Superior temporal gyrus (tissue), 1 donor: ENCODE measurements around the gene NIPAL3.

Experiments
- DNase-seq: peaks from one replicate; pipeline ENCODE4 v3.0.0-alpha.2; 2016; ENCODE audit errors: extremely low spot score

NIPAL3 gene

DNA sequence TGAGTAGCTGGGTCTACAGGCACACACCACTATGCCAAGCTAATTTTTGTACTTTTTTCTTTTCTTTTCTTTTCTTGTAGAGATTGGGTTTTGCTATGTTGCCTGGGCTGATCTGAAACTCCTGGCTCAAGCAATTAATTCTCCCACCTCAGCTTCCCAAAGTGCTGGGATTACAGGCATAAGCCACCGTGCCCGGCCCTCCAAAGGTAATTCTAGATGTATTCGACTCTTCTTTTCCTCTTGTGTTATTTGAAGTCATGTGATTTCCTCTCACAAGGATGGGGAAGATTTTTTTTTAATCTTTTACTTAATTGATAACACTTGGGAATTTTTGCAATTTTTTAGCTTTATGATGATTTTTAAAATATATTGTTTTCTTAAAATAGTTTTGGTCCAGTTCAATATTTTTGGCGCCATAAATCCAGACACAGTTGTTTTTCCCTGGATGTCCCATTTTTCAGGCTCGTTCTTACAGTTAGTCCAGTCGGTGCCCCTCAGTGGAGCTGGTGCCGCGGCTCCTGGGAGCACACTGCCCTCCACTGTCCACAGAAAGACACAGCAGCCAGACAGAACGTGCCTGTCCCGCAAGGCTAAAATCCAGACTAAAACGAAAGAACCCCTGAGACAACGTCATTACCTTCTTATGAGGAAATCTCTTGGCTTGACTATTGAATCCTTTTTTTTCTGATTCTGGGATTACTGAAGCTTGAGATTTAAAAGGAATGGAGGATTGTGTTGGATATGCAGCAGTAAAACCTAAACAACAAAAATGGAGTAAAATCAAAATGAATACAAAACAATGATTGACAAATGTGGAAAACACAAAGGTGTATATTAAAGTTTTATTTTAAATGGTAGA is 24.4 kb upstream of the NIPAL3 start:
- peak; percentile 91 for DNase-seq

DNA sequence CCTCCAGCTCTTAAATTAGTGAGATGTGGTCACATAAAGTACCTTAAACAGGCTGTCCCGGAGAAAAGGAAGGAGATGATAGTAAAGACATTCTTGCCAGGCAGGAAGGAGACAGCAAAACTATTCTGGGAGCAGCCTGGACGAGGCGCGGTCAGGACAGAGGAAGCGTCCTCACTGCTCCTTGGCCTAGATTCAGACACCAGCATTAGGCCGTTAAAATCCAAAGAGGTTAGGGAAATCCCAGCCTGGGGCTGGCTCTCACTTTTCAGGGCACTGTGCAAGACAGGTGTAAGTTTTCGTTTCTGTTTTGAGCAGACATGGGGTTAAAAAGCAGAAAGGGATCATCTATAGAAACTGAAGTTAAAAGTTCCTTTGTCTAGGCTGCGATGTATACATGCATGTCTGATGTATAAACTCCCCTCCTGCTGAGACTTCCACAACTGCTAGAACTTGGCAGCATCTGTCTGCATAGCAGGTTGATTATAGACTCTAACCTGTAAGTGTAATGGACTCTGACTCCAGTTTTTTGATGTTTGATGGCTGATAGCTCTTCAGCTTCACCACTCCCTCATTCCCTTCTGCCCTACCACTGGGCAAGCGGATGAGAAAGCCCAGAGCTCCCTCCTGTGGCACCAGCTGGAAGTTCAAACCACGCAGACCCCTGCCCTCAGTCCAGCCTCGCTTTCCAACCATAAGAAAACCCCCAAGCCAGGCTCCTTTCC is 23.6 kb upstream of the NIPAL3 start:
- peak; percentile 85 for DNase-seq

DNA sequence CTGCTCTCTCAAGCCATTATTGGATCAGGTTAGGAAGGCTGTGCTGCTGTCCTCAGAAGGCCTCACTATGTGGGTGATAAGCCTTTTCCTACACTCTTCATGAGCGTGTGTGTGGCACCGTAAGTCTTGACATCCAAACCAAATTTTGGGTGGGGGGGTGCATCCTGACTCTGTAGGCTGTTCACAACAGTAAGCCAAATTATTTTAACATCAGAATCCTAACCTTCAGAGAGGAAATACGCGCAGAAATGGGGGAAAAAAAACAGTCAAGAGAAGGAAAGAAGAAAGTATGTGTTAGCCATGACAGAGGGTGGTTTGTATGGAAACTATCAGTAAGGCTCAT is 23.0 kb upstream of the NIPAL3 start:
- DNase-seq = no peak

DNA sequence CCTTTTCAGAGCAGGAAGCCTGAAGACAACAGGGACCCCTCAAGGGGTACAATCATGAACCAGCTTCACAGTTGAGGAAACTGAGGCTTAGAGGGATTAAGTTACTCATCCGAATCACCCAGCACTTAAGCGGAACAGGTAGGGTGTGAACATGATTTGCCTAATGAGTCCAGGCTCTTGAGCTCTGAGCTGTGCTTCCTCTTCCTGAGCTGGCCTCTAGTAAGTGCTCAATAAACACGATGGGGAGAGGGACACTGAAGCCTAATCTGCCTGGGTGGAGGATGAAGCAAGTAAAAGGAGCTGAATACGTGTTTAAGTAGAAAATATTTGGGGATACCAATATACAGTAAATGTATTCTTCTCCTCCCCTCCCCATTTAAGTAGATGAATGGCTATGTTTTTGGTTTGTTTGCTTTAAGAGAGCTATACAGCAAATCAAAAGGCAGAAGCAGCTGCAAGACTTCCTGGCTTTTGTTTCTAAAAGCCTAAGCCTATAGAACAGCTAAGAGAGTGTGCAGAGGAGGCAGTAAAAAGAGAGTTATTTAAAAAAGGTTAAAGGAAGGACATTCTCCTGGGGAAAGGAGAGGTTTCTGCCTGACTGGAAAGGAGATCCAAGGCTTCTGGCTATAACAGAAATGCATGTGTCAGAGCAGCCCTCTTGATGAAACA is 22.5 kb upstream of the NIPAL3 start:
- no peak for DNase-seq

DNA sequence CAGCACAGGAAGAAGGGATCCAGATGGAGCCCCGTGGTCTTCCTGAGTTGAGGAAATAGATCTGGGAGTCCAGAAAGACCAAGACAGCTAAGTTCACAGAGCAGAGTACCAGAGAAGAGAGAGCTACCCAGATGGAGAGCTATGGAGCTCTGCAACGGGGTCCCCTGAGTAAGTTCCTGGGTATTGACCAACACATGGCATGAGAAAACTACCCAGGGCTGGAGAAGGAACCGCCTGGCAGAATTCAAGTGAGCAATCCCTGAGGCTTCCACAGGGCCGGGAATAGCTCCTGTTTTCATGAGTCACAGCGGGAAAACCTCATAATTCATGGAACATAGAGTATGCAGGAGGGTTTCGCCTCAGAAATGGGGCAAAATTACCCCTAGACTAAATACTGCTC is 21.7 kb upstream of the NIPAL3 start:
- peak; percentile 28 for DNase-seq

DNA sequence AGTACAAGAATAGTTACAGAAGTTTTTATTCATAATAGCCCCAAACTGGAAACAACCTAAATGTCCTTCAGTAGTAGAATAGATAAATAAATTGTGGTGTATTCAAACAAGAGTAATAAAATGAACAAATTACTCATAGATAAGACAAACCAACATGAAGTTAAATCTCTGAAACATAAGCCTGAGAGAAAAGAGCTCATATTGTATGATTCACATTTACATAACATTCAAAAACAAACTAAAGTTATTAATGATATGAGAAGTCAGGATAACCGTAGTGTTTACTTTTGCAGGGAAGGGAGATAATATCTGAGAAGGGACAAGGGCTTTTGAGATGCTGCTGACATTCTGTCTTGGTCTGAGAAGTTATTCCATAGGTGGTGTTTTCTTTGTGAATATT is 15.5 kb upstream of the NIPAL3 start:
- no peak for DNase-seq

DNA sequence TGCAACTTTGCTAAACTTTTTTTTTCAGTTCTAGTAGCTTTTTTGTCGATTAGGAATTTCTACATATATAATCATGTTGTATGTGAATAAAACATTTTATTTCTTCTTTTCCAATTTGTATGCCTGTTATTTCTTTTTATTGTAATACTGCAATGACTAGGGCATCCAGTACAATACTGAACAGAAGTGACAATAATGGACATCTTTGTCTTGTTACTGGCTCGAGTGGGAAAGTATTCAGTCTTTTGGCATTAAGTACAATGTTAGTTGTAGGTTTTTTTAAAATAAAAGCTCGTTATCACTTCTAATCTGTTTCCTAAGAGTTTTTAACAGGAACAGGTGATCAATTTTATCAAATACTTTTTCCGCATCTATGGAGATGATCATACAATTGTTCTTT is 11.8 kb upstream of the NIPAL3 start:
- DNase-seq = peak; percentile 82

DNA sequence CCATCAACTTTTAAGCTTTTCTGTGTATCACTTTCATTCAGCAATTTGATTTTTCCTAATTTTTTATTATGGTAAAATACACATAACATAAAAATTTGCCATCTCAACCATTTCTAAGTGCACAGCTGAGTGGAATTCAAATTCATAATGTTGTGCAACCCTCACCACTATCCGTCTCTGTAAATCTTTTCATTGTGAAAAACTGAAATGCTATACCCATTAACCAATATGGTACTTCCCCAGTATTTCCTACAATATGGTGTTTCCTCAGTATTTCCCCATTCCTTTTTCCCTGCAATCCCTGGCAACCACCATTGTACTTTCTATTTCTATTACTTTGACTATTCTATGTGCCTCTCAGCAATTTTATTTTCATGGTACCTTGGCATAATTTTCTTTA is 8.8 kb upstream of the NIPAL3 start:
- no peak for DNase-seq

DNA sequence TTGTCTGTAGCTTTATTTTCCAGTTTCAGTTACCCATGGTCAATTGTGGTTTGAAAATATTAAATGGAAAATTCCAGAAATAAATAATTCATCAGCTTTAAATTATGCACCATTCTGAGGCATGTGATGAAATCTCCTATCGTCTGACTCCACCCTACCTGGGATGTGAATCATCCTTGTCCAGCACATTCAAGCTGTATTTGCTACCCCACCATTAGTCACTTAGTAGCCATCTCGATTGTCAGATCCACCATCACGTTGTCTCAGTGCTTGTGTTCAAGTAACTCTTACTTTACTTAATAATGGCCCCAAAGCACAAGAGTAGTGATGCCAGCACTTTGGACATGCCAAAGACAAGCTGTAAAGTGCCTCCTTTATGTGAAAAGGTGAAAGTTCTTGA is 6.1 kb upstream of the NIPAL3 start:
- no peak for DNase-seq

DNA sequence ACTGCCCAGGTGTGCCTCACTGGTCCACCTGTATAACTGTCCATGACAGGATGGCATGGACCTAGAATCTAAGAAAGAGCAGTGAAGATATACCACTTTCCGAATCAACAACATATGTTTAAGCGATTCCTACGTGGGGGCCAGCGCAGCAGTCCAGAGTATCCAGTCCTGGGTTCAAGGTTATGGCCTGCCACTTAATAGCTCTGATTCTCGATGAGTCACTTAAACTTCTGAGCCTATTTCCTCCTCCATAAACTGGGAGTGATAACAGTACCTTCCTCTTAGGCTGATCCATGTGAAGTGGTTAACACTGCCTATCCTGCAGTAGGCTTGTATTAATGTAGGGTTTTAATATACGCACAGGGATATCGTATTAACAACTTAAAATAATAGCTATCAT is 4.9 kb upstream of the NIPAL3 start:
- DNase-seq = no peak

DNA sequence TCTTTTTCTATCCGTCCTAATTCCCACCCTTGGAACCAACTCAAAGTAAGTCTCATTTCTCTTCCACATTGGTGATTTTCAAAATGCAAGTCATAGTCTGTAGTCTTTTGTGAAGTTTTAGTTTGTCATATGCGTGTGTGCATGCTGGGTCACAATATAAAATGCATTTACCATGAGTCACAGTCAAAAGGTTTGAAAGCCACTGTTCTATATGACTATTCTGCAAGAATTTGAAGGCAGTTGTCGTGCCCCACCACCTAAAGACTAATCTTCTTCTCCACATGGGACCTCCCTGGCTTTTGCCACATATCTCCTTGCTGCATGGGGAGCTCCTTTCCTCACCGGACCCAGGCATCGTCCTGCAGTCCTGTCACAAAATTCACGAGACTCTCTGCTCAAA is 3.6 kb upstream of the NIPAL3 start:
- DNase-seq = no peak

DNA sequence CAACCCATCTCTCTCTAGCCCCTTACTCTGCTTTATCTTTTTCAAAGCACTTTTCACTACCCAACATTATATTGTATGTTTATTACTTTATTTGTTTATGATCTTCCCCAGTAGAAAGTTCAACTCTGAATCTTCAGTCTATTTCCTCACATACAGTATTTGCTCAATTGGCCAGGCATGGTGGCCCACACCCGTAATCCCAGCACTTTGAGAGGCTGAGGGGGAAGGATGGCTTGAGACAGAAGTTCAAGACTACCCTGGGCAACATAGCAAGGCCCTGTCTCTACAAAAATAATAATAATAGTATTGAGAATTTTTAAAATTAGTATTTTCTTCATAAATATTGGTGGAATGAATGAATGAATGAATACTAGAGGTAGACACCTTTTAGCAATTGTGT is 3.2 kb upstream of the NIPAL3 start:
- DNase-seq = no peak

DNA sequence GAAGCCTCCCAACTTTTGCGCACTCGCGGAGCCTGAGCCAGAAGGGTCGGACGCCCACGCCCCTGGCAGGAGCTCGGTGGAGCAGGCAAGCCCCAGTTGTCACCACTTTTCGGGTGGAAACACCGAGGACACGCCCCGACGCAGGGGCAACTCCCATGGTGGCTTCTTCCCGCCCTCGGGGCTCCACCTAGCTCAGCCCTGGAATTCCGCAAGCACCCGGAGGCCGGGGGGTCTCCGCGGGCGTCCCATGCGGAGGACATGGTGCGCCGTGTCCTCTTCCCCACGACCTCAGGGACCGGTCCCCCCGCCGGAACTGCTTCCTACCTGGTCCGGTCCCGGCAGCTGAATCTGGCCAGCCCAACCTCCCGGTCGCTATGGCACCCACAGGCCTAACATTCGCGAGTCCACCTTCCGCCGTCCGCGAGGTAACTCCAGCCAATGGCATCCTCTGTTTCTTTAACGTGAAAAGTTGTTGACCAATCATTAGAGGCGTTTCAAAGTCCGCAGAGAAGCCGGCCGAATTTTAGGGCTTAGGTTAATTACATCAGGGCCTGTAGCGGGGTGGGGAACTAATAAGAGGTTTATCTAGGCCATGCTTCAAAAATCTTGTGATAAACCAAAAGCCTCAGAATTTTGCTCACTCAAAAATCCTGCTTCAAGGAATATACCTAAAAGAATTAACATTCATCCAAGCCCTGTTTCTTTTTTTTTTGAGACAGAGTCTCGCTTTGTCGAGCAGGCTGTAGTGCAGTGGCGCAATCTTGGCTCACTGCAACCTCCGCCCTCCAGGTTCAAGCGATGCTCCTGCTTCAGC is 2.0 kb upstream of the NIPAL3 start, which contains the start of gene STPG1:
STPG1 (minus strand) TSS at position 433 of the 814 bp plus-strand sequence. CDS start 12,394 bp downstream, outside the sequence.
- DNase-seq = peak; percentile 97

DNA sequence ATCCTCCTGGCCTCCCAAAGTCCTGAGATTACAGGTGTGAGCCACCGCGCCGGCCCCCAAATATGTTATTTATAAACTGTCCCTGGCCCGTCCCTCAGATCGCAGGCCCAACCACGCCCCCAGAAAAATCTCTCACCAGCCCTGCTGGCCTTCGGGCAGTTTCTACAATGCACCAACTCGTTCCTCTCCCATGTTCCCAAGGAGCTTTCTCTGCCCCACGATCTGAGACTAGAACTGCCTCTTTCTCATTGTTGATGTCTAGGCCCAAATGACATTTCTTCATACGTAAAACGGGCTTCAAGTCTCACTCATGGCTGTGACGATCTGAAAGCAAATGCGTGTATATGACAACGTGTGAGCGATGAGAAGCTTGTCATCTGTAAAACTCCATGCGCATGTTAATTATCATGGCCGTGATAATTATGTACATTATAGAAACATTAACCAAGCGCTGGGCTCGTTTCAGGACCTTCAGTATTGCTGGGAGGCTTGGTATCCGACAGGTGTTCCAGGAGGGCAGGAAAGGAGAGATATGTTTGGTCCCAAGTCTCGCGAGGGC is 748 bp upstream of the NIPAL3 start:
- DNase-seq = peak; percentile 67

DNA sequence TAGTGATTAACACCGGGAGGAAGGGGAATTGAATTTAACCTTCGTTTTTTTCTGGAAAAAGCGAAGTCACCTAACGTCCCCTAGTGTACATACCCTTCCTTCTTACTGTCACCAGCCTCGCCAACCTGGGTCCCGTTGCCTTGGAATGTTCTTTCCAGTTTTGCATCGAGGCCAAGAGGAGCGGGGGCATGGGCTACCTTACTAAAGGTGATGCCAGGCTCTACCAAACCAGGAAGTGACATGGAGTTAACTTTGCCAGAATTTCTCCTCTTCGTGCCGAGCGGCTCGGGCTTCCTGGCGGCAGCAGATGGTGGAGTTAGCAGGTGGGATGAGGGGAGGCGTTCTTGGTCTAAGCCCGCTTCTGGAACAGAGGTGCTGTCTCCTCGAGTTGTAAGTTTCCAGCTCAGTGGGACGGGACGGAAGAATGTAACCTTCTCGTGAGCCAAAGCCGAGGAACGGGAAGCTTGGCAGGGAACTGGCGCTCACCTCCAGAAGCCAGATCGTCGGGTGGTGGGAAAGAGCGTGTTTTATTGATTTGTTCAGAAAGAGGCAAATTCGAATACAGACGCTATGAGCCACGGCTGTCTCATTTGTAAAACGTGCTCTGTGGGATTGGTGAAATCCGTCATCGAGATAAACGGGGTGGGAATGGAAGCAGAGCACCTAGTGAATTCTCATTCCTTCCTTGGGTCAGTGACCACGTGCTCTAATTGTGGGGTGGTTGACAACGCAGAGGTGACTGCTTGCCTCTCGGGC is 486 bp downstream of the NIPAL3 start:
- no peak for DNase-seq

DNA sequence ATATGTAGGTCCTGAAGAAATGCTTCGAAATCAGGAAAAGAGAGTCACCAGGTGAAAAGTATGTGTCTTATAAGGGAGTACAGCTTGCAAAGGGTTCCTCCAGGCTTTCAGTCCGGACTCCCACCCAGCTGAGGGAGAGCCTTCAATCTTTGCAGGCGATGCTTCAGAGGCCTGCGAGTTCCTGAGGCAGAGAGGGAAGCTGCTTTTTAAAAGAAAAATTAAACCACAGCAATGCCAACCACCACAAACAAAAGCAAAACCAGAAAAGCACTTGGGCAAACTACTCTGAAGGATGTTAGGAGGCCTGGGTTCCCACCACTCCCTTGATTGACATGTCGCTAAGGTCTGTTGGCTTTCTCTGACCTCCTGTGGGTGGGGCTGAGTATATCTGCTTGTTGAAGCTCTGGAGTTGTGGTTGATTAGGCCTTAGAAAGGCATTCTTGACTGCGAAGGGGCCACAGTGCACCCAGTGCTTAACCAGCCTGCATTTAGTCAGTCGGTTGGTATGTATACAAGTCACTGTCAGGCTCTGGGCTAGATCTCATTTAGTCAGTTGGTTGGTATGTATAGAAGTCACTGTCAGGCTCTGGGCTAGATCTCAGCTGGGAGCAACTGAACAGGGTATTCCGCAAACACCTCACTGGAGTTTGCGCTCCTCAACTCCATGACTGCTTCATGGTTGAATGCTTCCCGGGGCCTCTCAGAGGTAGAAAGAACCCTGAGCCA is 1.2 kb downstream of the NIPAL3 start:
- no peak for DNase-seq

DNA sequence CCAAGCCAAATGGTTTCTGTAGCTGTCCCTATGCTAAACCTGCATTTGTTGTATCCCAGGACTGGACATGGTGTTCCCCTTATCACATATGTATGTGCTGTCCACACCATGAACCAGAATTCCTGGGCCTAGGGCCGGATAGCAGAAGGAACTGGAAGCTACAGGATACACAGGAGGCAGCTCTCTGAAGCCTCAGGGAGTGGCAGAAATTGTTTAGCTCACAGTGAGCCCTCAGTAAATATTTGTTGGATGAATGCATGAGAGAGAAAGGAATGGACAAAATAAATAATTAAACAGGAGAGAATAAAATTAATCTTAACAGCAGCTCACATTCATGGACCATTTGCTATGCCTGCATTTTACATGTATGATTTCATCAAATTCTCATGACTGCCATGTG is 2.1 kb downstream of the NIPAL3 start:
- DNase-seq = no peak

DNA sequence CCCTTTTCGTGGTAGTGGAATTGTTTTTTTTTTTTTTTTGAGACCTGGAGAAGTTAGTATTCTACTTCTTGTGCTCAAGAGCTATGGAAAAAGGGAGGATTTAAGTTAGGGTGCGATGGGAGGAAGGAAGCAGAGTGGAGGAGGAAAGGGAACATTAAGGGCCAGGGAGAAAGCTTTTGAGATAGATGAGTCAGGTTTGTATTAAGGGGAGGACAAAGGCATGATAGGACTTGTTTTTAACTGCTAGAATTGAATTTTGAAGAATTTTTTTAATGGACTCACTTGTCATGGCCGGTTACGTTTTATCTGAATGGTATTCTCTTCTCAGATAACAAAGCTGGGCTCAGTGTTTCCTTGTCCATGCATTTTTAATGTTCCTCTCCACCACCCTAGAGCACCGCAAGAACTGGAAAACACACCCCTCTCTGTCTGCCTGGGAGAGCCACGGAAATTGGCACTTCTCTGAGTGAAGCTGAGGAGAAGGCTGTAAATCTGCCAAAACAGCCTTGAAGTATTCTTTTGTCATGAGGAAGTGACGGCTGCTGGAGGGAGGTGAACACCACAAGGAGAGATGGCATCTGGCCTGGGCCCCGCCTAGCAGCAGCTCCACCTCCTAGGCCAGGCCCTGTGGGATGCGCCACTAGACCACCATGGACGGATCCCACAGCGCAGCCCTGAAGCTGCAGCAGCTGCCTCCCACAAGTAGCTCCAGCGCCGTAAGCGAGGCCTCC is 3.5 kb downstream of the NIPAL3 start:
- DNase-seq = peak; percentile 70

DNA sequence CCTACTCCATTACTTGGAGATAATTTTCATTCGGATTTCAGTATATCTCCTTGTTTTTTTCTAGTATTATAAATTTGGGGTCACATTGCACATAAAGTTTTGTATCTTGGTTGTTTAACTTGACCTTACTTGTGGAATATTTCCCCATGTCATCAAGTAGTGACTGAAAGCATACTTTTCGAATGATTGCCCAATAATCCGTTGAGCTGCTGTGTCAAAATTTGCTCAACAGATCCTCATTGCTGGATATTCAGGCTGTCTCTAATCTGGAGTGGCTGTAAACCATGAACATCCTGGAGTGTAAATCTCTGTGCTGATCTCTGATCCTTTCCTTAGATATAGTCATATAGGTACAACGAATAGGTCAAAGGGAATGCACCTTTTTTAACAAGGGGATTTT is 4.9 kb downstream of the NIPAL3 start:
- no peak for DNase-seq
